ENCODE measurements around the gene ULK1.
"Not testable (repeated sequence)": the region's sequence is repeated elsewhere in the genome, so short reads cannot be mapped to it uniquely, and the experiment has no call there.

Gene ULK1

GRCh38 chr12:131862084-131862441 is 32.4 kb upstream of the ULK1 start:
- no peak for DNase-seq

GRCh38 chr12:131862600-131862993 is 31.8 kb upstream of the ULK1 start:
- DNase-seq, result no peak

GRCh38 chr12:131862994-131863710 is 31.3 kb upstream of the ULK1 start:
- DNase-seq, result no peak

GRCh38 chr12:131863711-131864396 is 30.6 kb upstream of the ULK1 start:
- no peak for DNase-seq

- no peak for DNase-seq
These were observed 30.0 kb upstream of the ULK1 start for GRCh38 chr12:131864469-131864868.

GRCh38 chr12:131865180-131865875 is 29.1 kb upstream of the ULK1 start:
- DNase-seq, result no peak

GRCh38 chr12:131867471-131867870 is 27.0 kb upstream of the ULK1 start:
- DNase-seq, result no peak

- DNase-seq, result no peak
These were observed 26.3 kb upstream of the ULK1 start for GRCh38 chr12:131867891-131868675.

- DNase-seq, result no peak
These were observed 24.5 kb upstream of the ULK1 start for GRCh38 chr12:131869871-131870418.

- DNase-seq, result no peak
These were observed 22.7 kb upstream of the ULK1 start for GRCh38 chr12:131871677-131872076.

GRCh38 chr12:131872154-131873051 is 22.0 kb upstream of the ULK1 start:
- DNase-seq, result no peak

- DNase-seq, result no peak
These were observed 21.1 kb upstream of the ULK1 start for GRCh38 chr12:131873293-131873692.

- not testable (repeated sequence) for DNase-seq
These were observed 19.4 kb upstream of the ULK1 start for GRCh38 chr12:131874972-131875371.

GRCh38 chr12:131877216-131877615 is 17.2 kb upstream of the ULK1 start:
- not testable (repeated sequence) for DNase-seq

GRCh38 chr12:131878436-131878835 is 16.0 kb upstream of the ULK1 start:
- not testable (repeated sequence) for DNase-seq

- DNase-seq, result no peak
These were observed 11.5 kb upstream of the ULK1 start for GRCh38 chr12:131882804-131883520.

- DNase-seq, result no peak
These were observed 10.9 kb upstream of the ULK1 start for GRCh38 chr12:131883521-131883900.

- DNase-seq, result not testable (repeated sequence)
These were observed 9.3 kb upstream of the ULK1 start for GRCh38 chr12:131885076-131885475.

GRCh38 chr12:131885543-131886057 is 8.8 kb upstream of the ULK1 start:
- DNase-seq, result no peak

GRCh38 chr12:131891722-131892121 is 2.7 kb upstream of the ULK1 start:
- not testable (repeated sequence) for DNase-seq
